A549 (cell line): ENCODE results near the gene SV2C.

Source experiments
- CHD2 ChIP-seq: fragments of 150-350 bp; IDR thresholded peaks from 2 replicates; pipeline ENCODE4 v1.6.1; 2014; ENCODE audit warnings: low read length; ENCODE audit not compliant: partially characterized antibody
- CHD4 ChIP-seq: fragments of 200-600 bp; sonication (generic); IDR thresholded peaks from 2 replicates; pipeline ENCODE4 v1.6.1; 2016; ENCODE audit warnings: antibody characterized with exemption, mild to moderate bottlenecking, borderline replicate concordance
- ESRRA ChIP-seq: fragments of 150-350 bp; IDR thresholded peaks from 2 replicates; pipeline ENCODE4 v1.6.1; 2014; ENCODE audit warnings: mild to moderate bottlenecking, low read length, borderline replicate concordance
- JUNB ChIP-seq: fragments of >200 bp; sonication (Bioruptor Twin); formaldehyde crosslinking; IDR thresholded peaks from 2 replicates; pipeline ENCODE4 v1.6.1; 2016
- KDM5A ChIP-seq: fragments of 200-600 bp; sonication (generic); IDR thresholded peaks from 2 replicates; pipeline ENCODE4 v1.6.1; 2016; ENCODE audit warnings: antibody characterized with exemption, mild to moderate bottlenecking
- NR3C1 ChIP-seq: fragments of >200 bp; sonication (Bioruptor Twin); formaldehyde crosslinking; IDR thresholded peaks from 3 replicates; pipeline ENCODE4 v1.6.1; 2017
- RAD21 ChIP-seq, 2 experiments: fragments of >200 bp in 1 of 2; sonication (Bioruptor Twin) in 1 of 2; formaldehyde crosslinking in 1 of 2; IDR thresholded peaks in 1 of 2; conservative IDR thresholded peaks in 1 of 2; 2 replicates in 1 of 2; 3 replicates in 1 of 2; pipeline ENCODE4 v1.6.1; 2012 to 2018; ENCODE audit warnings: inconsistent platforms in 1 of 2
- RFX5 ChIP-seq: fragments of 450-650 bp; IDR thresholded peaks from 2 replicates; pipeline ENCODE4 v1.7.1; 2014; ENCODE audit warnings: antibody characterized with exemption, mild to moderate bottlenecking, moderate library complexity
- RNF2 ChIP-seq: fragments of 200-600 bp; sonication (generic); IDR thresholded peaks from 2 replicates; pipeline ENCODE4 v1.6.1; 2016; ENCODE audit warnings: low read depth, mild to moderate bottlenecking, antibody characterized with exemption, moderate library complexity, borderline replicate concordance
- TF ChIP-seq, protein P1 (sequence below): fragments of >200 bp; sonication (Bioruptor Twin); formaldehyde crosslinking; IDR thresholded peaks from 3 replicates; pipeline ENCODE4 v1.5.1; 2016
- TF ChIP-seq, protein P2 (sequence below): IDR thresholded peaks from 2 replicates; pipeline ENCODE4 v1.6.1; 2012

DNA sequence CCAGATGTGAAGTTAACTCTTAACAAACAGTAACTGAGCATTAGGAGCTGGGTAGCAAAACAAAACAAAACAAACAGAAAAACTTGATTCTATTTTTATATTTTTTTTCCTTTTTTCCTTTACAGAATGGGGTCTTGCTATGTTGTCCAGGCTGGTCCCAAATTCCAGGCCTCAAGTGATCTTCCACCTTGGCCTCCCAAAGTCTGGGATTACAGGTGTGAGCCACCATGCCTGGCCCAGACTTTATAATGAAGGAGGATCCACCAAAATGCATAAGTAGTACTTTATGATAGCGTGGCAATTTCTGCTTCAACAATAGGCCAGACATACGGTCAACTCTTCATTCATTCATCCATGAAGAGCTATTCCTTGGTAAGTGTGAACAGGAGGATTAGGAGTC, 314.0 kb downstream of the SV2C start:
- no peak for TF ChIP-seq ESRRA
- TF ChIP-seq NR3C1, result no peak
- no peak for TF ChIP-seq RAD21 (conservative IDR thresholded peaks at IDR 0.05 in 1 of 2, IDR thresholded peaks at IDR 0.05 in 1 of 2)
- TF ChIP-seq, protein P1, sequence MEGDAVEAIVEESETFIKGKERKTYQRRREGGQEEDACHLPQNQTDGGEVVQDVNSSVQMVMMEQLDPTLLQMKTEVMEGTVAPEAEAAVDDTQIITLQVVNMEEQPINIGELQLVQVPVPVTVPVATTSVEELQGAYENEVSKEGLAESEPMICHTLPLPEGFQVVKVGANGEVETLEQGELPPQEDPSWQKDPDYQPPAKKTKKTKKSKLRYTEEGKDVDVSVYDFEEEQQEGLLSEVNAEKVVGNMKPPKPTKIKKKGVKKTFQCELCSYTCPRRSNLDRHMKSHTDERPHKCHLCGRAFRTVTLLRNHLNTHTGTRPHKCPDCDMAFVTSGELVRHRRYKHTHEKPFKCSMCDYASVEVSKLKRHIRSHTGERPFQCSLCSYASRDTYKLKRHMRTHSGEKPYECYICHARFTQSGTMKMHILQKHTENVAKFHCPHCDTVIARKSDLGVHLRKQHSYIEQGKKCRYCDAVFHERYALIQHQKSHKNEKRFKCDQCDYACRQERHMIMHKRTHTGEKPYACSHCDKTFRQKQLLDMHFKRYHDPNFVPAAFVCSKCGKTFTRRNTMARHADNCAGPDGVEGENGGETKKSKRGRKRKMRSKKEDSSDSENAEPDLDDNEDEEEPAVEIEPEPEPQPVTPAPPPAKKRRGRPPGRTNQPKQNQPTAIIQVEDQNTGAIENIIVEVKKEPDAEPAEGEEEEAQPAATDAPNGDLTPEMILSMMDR, result no peak
- TF ChIP-seq CHD4, result no peak
- TF ChIP-seq CHD2, result no peak
- TF ChIP-seq, protein P2, sequence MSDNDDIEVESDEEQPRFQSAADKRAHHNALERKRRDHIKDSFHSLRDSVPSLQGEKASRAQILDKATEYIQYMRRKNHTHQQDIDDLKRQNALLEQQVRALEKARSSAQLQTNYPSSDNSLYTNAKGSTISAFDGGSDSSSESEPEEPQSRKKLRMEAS, result no peak
- TF ChIP-seq RNF2, result no peak
- TF ChIP-seq RFX5, result no peak
- TF ChIP-seq JUNB, result no peak
- TF ChIP-seq KDM5A, result no peak
